Aorta (tissue), 5 donors: ENCODE results near the gene MTUS2. TPM values are rescaled to one million over a fixed set of nuclear protein-coding genes. Genes with fewer than 3 reads are reported as not detected.

Source experiments
- ATAC-seq: fragments of 200-7000 bp; cut with Tn5 transposase; one replicate; pipeline ENCODE4 v1.9.1; 2022; ENCODE audit warnings: moderate library complexity; ENCODE audit not compliant: low FRiP score
- DNase-seq, 2 donors: peaks; one replicate each; pipeline ENCODE4 v3.0.0-alpha.2; 2020
- H3K27ac ChIP-seq, 2 donors: one replicate each; pipeline ENCODE4 v1.5.1; 2013; ENCODE audit warnings: low read length in 2 of 2, mild to moderate bottlenecking in 2 of 2, moderate library complexity in 2 of 2, control low read depth in 1 of 2, inconsistent platforms in 1 of 2, low read depth in 1 of 2
- H3K27me3 ChIP-seq, 2 donors: one replicate each; pipeline ENCODE4 v1.6.1; 2013; ENCODE audit warnings: control low read depth in 1 of 2, low read length in 1 of 2, mild to moderate bottlenecking in 1 of 2, moderate library complexity in 1 of 2; ENCODE audit not compliant: insufficient read depth in 2 of 2, control insufficient read depth in 1 of 2
- H3K36me3 ChIP-seq, 2 donors: one replicate each; pipeline ENCODE4 v1.6.1; 2013; ENCODE audit warnings: control low read depth in 1 of 2, low read length in 1 of 2, mild to moderate bottlenecking in 1 of 2; ENCODE audit not compliant: insufficient read depth in 2 of 2, control insufficient read depth in 1 of 2
- H3K4me1 ChIP-seq, 2 donors: one replicate each; pipeline ENCODE4 v1.6.1; 2013; ENCODE audit warnings: low read length in 2 of 2, control low read depth in 1 of 2, mild to moderate bottlenecking in 1 of 2, moderate library complexity in 1 of 2; ENCODE audit not compliant: insufficient read depth in 2 of 2, control insufficient read depth in 1 of 2
- H3K4me3 ChIP-seq, 2 donors: one replicate each; pipeline ENCODE4 v1.5.1; 2013; ENCODE audit warnings: low read length in 2 of 2, control low read depth in 1 of 2, mild to moderate bottlenecking in 1 of 2
- H3K9me3 ChIP-seq: one replicate; pipeline ENCODE4 v1.6.1; 2013; ENCODE audit warnings: mild to moderate bottlenecking, low read length; ENCODE audit not compliant: control insufficient read depth
- WGBS, 2 donors: extraction: QIAGEN DNeasy Blood & Tissue Kit; methylation state at CpG; one replicate each; pipeline ENCODE4 v1.1.7; 2013; 5-methylcytosine and 5-hydroxymethylcytosine counted together
- intact Hi-C, 2 donors: fragments of 100-400 bp; cut with DNase I; formaldehyde crosslinking; loops; one replicate each; pipeline versions ENCODE4 v1.14.2 to v1.15.0; 2022
- polyA plus RNA-seq, 2 donors: library from polyadenylated mRNA; stranded (reverse); fragments of 200-250 nt; gene quantifications; one replicate each; pipeline ENCODE4 v1.2.3, GENCODE V29; 2013
- total RNA-seq, 2 donors: library from RNA; stranded (reverse); fragmentation: NEBNext Ultra II Directional; extraction: Animal tissue kit (Norgen Biotek cat#: 25700); gene quantifications; one replicate each; pipeline ENCODE4 v1.2.1, GENCODE V29; 2021
- donor health status: healthy with polysubstance abuse.
- donor health status: Bipolar disorder and iron deficiency.
- donor health status: DM: no; HTN: no; CAD: no.
- donor health status: DM: no; HTN: no; CAD: no.
- donor health status: DM: yes; HTN: yes; CAD: no.

The MTUS2 gene
- total and polyA plus RNA-seq, 4 donors, result 3.5 to 12.1 (median 8.6) TPM

GRCh38 chr13:29038700-29039099, 218.6 kb downstream of the MTUS2 start:
- H3K27ac ChIP-seq, result no peak overlapping the region
- no peaks in the 10 kb centered on the region for H3K9me3 ChIP-seq
- 92 to 95% methylated on average over 11 of the region's 11 CpGs for WGBS, 2 donors
- DNase-seq, result no peak
- intact Hi-C loops, result loop anchor here in 1 of 2 donors (10.0 kb wide), 1 partner anchor 86 kb away; no protein-coding TSS in a partner anchor
- no peak overlapping the region for H3K4me3 ChIP-seq
- no peaks in the 10 kb centered on the region for H3K36me3 ChIP-seq
- no peak for ATAC-seq
- peaks cover 5 to 7% of the 10 kb centered on the region in 2 donors for H3K4me1 ChIP-seq
- no peaks in the 10 kb centered on the region for H3K27me3 ChIP-seq

- Histone ChIP-seq H3K4me3 (no peak overlapping the region), H3K27ac (no peak overlapping the region), H3K36me3 (no peaks in the 10 kb centered on the region), H3K27me3 (no peaks in the 10 kb centered on the region), H3K9me3 (no peaks in the 10 kb centered on the region), H3K4me1 (peaks cover 2 to 5% of the 10 kb centered on the region in 2 donors)
- ATAC-seq, result peak; percentile 48
- WGBS, 2 donors, result 86 to 88% methylated on average over 18 of the region's 18 CpGs
- intact Hi-C loops, result loop anchor here in 1 of 2 donors (10.0 kb wide), 1 partner anchor 86 kb away; no protein-coding TSS in a partner anchor
- DNase-seq, result no peak
Observed at GRCh38 chr13:29039212-29039611, 219.1 kb downstream of the MTUS2 start.

GRCh38 chr13:29046588-29046987, 226.4 kb downstream of the MTUS2 start:
- peaks cover 0 to 2% of the 10 kb centered on the region in 2 donors for H3K36me3 ChIP-seq
- no peaks in the 10 kb centered on the region for H3K27me3 ChIP-seq
- intact Hi-C loops, result no loop called here
- H3K9me3 ChIP-seq, result no peaks in the 10 kb centered on the region
- 3 to 5% methylated on average over 4 of the region's 4 CpGs for WGBS, 2 donors
- H3K4me1 ChIP-seq, result peaks cover 2 to 3% of the 10 kb centered on the region in 2 donors
- DNase-seq, result no peak
- ATAC-seq, result no peak
- no peak overlapping the region for H3K27ac ChIP-seq
- H3K4me3 ChIP-seq, result no peak overlapping the region

GRCh38 chr13:29049524-29049923, 229.4 kb downstream of the MTUS2 start:
- Histone ChIP-seq H3K9me3 (no peaks in the 10 kb centered on the region), H3K27ac (no peak overlapping the region), H3K4me3 (no peak overlapping the region), H3K27me3 (no peaks in the 10 kb centered on the region), H3K4me1 (peaks cover 2 to 3% of the 10 kb centered on the region in 2 donors), H3K36me3 (peaks cover 0 to 2% of the 10 kb centered on the region in 2 donors)
- WGBS, 2 donors, result 52 to 55% methylated on average over 6 of the region's 6 CpGs
- ATAC-seq, result no peak
- no peak for DNase-seq
- intact Hi-C loops, result no loop called here

GRCh38 chr13:29050719-29051118, 230.6 kb downstream of the MTUS2 start:
- Histone ChIP-seq H3K27me3 (no peaks in the 10 kb centered on the region), H3K4me3 (no peak overlapping the region), H3K27ac (no peak overlapping the region), H3K4me1 (peaks cover 2 to 3% of the 10 kb centered on the region in 2 donors), H3K36me3 (no peaks in the 10 kb centered on the region), H3K9me3 (no peaks in the 10 kb centered on the region)
- intact Hi-C loops, result no loop called here
- ATAC-seq (no peak), DNase-seq (no peak)
- 40% methylated on average over 4 of the region's 4 CpGs for WGBS, 2 donors

GRCh38 chr13:29059800-29060199, 239.7 kb downstream of the MTUS2 start:
- no peak for ATAC-seq
- 83 to 91% methylated on average over 2 of the region's 2 CpGs for WGBS, 2 donors
- no peaks in the 10 kb centered on the region for H3K36me3 ChIP-seq

GRCh38 chr13:29065142-29065541, 245.0 kb downstream of the MTUS2 start:
- intact Hi-C loops, result no loop called here
- Histone ChIP-seq H3K27me3 (no peaks in the 10 kb centered on the region), H3K4me3 (no peak overlapping the region), H3K4me1 (peaks cover 0 to 2% of the 10 kb centered on the region in 2 donors), H3K9me3 (no peaks in the 10 kb centered on the region), H3K36me3 (no peaks in the 10 kb centered on the region), H3K27ac (no peak overlapping the region)
- DNase-seq (no peak), ATAC-seq (no peak)
- 94 to 96% methylated on average over 3 of the region's 3 CpGs for WGBS, 2 donors

More at GRCh38 chr13:29059800-29060199, 239.7 kb downstream of the MTUS2 start:
- Histone ChIP-seq H3K27me3 (no peaks in the 10 kb centered on the region), H3K4me1 (no peaks in the 10 kb centered on the region), H3K4me3 (no peak overlapping the region), H3K9me3 (no peaks in the 10 kb centered on the region), H3K27ac (no peak overlapping the region)
- intact Hi-C loops, result no loop called here
- no peak for DNase-seq

- Histone ChIP-seq H3K36me3 (no peaks in the 10 kb centered on the region), H3K27ac (no peak overlapping the region), H3K27me3 (no peaks in the 10 kb centered on the region), H3K4me1 (peaks cover 0 to 2% of the 10 kb centered on the region in 2 donors), H3K4me3 (no peak overlapping the region), H3K9me3 (no peaks in the 10 kb centered on the region)
- intact Hi-C loops, result no loop called here
- WGBS, 2 donors, result 72% methylated on average over 3 of the region's 3 CpGs
- no peak for DNase-seq
- no peak for ATAC-seq
Observed at GRCh38 chr13:29067306-29067945, 247.3 kb downstream of the MTUS2 start.

- no peak overlapping the region for H3K27ac ChIP-seq
- H3K4me3 ChIP-seq, result no peak overlapping the region
- DNase-seq (no peak), ATAC-seq (no peak)
- no peaks in the 10 kb centered on the region for H3K9me3 ChIP-seq
- H3K27me3 ChIP-seq, result no peaks in the 10 kb centered on the region
- no peaks in the 10 kb centered on the region for H3K4me1 ChIP-seq
- 78 to 81% methylated on average over 3 of the region's 3 CpGs for WGBS, 2 donors
- intact Hi-C loops, result no loop called here
- H3K36me3 ChIP-seq, result no peaks in the 10 kb centered on the region
Observed at GRCh38 chr13:29073755-29074154, 253.6 kb downstream of the MTUS2 start.
